Liver (tissue), 9 donors: ENCODE results near the gene XRCC5. TPM values are rescaled to one million over a fixed set of nuclear protein-coding genes. Genes with fewer than 3 reads are reported as not detected.

Experiments used
- DNase-seq: peaks from one replicate; pipeline ENCODE4 v3.0.0-alpha.2; 2017; ENCODE audit warnings: low spot score
- H3K27ac ChIP-seq, 2 donors: one replicate each; pipeline ENCODE4 v1.7.0; 2013; ENCODE audit warnings: inconsistent platforms in 2 of 2, low read length in 2 of 2, control low read depth in 1 of 2, low read depth in 1 of 2, mild to moderate bottlenecking in 1 of 2
- H3K27me3 ChIP-seq, 4 donors: one replicate each; pipeline versions ENCODE4 v1.6.1 to v1.7.0; 2013; ENCODE audit warnings: low read length in 3 of 4, inconsistent platforms in 1 of 4, mild to moderate bottlenecking in 1 of 4, moderate library complexity in 1 of 4; ENCODE audit not compliant: control insufficient read depth in 4 of 4, insufficient read depth in 4 of 4
- H3K36me3 ChIP-seq, 4 donors: one replicate each; pipeline versions ENCODE4 v1.6.1 to v1.7.0; 2013; ENCODE audit warnings: low read length in 3 of 4, mild to moderate bottlenecking in 3 of 4, low read depth in 1 of 4, moderate library complexity in 1 of 4; ENCODE audit not compliant: control insufficient read depth in 4 of 4, insufficient read depth in 3 of 4
- H3K4me1 ChIP-seq, 4 donors: one replicate each; pipeline versions ENCODE4 v1.6.1 to v1.7.0; 2013; ENCODE audit warnings: low read length in 3 of 4, mild to moderate bottlenecking in 3 of 4, moderate library complexity in 1 of 4; ENCODE audit not compliant: control insufficient read depth in 4 of 4, insufficient read depth in 4 of 4
- H3K4me3 ChIP-seq, 3 donors: one replicate each; pipeline versions ENCODE4 v1.6.1 to v1.7.0; 2013; ENCODE audit warnings: low read length in 3 of 3, control low read depth in 1 of 3, low read depth in 1 of 3, mild to moderate bottlenecking in 1 of 3
- H3K9ac ChIP-seq, 2 donors: one replicate each; pipeline ENCODE4 v1.7.0; 2013; ENCODE audit warnings: low read length in 2 of 2, mild to moderate bottlenecking in 2 of 2, moderate library complexity in 2 of 2, control low read depth in 1 of 2, low read depth in 1 of 2
- H3K9me3 ChIP-seq, 4 donors: one replicate each; pipeline versions ENCODE4 v1.6.1 to v1.7.0; 2013; ENCODE audit warnings: low read length in 3 of 4; ENCODE audit not compliant: control insufficient read depth in 4 of 4
- EGR1 ChIP-seq, 2 donors: IDR thresholded peaks; 2 replicates each; pipeline ENCODE4 v1.6.1; 2016 to 2018; ENCODE audit warnings: antibody characterized with exemption in 2 of 2, low read depth in 2 of 2
- FOXA1 ChIP-seq: IDR thresholded peaks from 2 replicates; pipeline ENCODE4 v1.6.1; 2016; ENCODE audit warnings: antibody characterized with exemption
- FOXA2 ChIP-seq: IDR thresholded peaks from 2 replicates; pipeline ENCODE4 v1.6.1; 2016; ENCODE audit warnings: antibody characterized with exemption
- GABPA ChIP-seq, 2 donors: IDR thresholded peaks in 1 of 2; conservative IDR thresholded peaks in 1 of 2; 2 replicates each; pipeline ENCODE4 v1.6.1; 2016; ENCODE audit warnings: antibody characterized with exemption in 2 of 2, mild to moderate bottlenecking in 1 of 2, moderate library complexity in 1 of 2
- HNF4A ChIP-seq, 2 donors: conservative IDR thresholded peaks; 2 replicates each; pipeline ENCODE4 v1.6.1; 2016; ENCODE audit warnings: antibody characterized with exemption in 2 of 2, mild to moderate bottlenecking in 2 of 2
- HNF4G ChIP-seq: IDR thresholded peaks from 2 replicates; pipeline ENCODE4 v1.6.1; 2016; ENCODE audit warnings: antibody characterized with exemption
- JUND ChIP-seq, 2 donors: IDR thresholded peaks; 2 replicates each; pipeline ENCODE4 v1.6.1; 2016; ENCODE audit warnings: antibody characterized with exemption in 2 of 2
- NR2F2 ChIP-seq: IDR thresholded peaks from 2 replicates; pipeline ENCODE4 v1.6.1; 2016; ENCODE audit warnings: antibody characterized with exemption
- RAD21 ChIP-seq, 2 donors: IDR thresholded peaks; 2 replicates each; pipeline ENCODE4 v1.6.1; 2016; ENCODE audit warnings: antibody characterized with exemption in 2 of 2, mild to moderate bottlenecking in 2 of 2
- REST ChIP-seq: IDR thresholded peaks from 2 replicates; pipeline ENCODE4 v1.6.1; 2016; ENCODE audit warnings: antibody characterized with exemption, mild to moderate bottlenecking
- RXRA ChIP-seq, 2 donors: IDR thresholded peaks; 2 replicates each; pipeline ENCODE4 v1.6.1; 2017 to 2018; ENCODE audit warnings: antibody characterized with exemption in 2 of 2, mild to moderate bottlenecking in 1 of 2
- SP1 ChIP-seq: IDR thresholded peaks from 2 replicates; pipeline ENCODE4 v1.6.1; 2018; ENCODE audit warnings: antibody characterized with exemption, mild to moderate bottlenecking
- TAF1 ChIP-seq: conservative IDR thresholded peaks from 2 replicates; pipeline ENCODE4 v1.6.1; 2016; ENCODE audit warnings: antibody characterized with exemption, mild to moderate bottlenecking
- YY1 ChIP-seq: IDR thresholded peaks from 2 replicates; pipeline ENCODE4 v1.6.1; 2016; ENCODE audit warnings: antibody characterized with exemption, mild to moderate bottlenecking
- WGBS: extraction: QIAGEN DNeasy Blood & Tissue Kit; methylation state at CpG from one replicate; pipeline ENCODE4 v1.1.7; 2013; 5-methylcytosine and 5-hydroxymethylcytosine counted together
- polyA plus RNA-seq, 2 donors: library from polyadenylated mRNA; stranded (reverse) in 1 of 2; unstranded in 1 of 2; fragments of 200-250 nt in 1 of 2; fragments of >200 nt in 1 of 2; fragmentation: Nextera tagmentation in 1 of 2; extraction: Ambion mirVana in 1 of 2; gene quantifications; one replicate each; pipeline versions ENCODE4 v1.2.1 to v1.2.3, GENCODE V29; 2013 to 2015
- total RNA-seq, 2 donors: library from RNA; depleted of rRNA; stranded (reverse); fragments of >200 nt; gene quantifications; one replicate each; pipeline ENCODE4 v1.2.3, GENCODE V29; 2014
- TF ChIP-seq, protein P1 (sequence below): IDR thresholded peaks from 2 replicates; pipeline ENCODE4 v1.6.1; 2016; ENCODE audit warnings: antibody characterized with exemption
- TF ChIP-seq, protein P2 (sequence below): IDR thresholded peaks from 2 replicates; pipeline ENCODE4 v1.6.1; 2016; ENCODE audit warnings: antibody characterized with exemption
- TF ChIP-seq, protein P3 (sequence below): fragments of 150-350 bp; IDR thresholded peaks from 2 replicates; pipeline ENCODE4 v1.5.1; 2017; ENCODE audit warnings: improper control_type of control experiment, low read depth, low read length; ENCODE audit not compliant: missing input control
- TF ChIP-seq, protein P4 (sequence below): IDR thresholded peaks from 2 replicates; pipeline ENCODE4 v1.6.1; 2016; ENCODE audit warnings: antibody characterized with exemption
- donor health status: healthy.
- donor health status: healthy.
- donor health status: healthy.
- donor health status: healthy.
- donor health status: healthy.

The XRCC5 gene
- total and polyA plus RNA-seq, 4 donors, result 63.7 to 140 (median 84.5) TPM

GRCh38 chr2:216220976-216221375, 111.8 kb downstream of the XRCC5 start:
- DNase-seq, result no peak
- Histone ChIP-seq H3K9ac (no peak overlapping the region), H3K36me3 (no peaks in the 10 kb centered on the region), H3K27me3 (no peaks in the 10 kb centered on the region), H3K27ac (no peak overlapping the region), H3K4me3 (no peak overlapping the region), H3K4me1 (no peaks in the 10 kb centered on the region), H3K9me3 (no peaks in the 10 kb centered on the region)
- WGBS, result 90% methylated on average over 4 of the region's 4 CpGs
- no peak for TF ChIP-seq REST
- TF ChIP-seq, protein P1, sequence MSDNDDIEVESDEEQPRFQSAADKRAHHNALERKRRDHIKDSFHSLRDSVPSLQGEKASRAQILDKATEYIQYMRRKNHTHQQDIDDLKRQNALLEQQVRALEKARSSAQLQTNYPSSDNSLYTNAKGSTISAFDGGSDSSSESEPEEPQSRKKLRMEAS, result no peak
- TF ChIP-seq NR2F2, result no peak
- TF ChIP-seq HNF4A (conservative IDR thresholded peaks at IDR 0.05), result no peak
- no peak for TF ChIP-seq EGR1 (IDR thresholded peaks at IDR 0.05; ENCODE audit: low read depth in 2 of 2)
- no peak for TF ChIP-seq TAF1
- no peak for TF ChIP-seq RXRA (IDR thresholded peaks at IDR 0.05)
- no peak for TF ChIP-seq JUND (IDR thresholded peaks at IDR 0.05)
- TF ChIP-seq YY1, result no peak
- no peak for TF ChIP-seq HNF4G
- no peak for TF ChIP-seq GABPA (IDR thresholded peaks at IDR 0.05 in 1 of 2, conservative IDR thresholded peaks at IDR 0.05 in 1 of 2)
- TF ChIP-seq, protein P2, sequence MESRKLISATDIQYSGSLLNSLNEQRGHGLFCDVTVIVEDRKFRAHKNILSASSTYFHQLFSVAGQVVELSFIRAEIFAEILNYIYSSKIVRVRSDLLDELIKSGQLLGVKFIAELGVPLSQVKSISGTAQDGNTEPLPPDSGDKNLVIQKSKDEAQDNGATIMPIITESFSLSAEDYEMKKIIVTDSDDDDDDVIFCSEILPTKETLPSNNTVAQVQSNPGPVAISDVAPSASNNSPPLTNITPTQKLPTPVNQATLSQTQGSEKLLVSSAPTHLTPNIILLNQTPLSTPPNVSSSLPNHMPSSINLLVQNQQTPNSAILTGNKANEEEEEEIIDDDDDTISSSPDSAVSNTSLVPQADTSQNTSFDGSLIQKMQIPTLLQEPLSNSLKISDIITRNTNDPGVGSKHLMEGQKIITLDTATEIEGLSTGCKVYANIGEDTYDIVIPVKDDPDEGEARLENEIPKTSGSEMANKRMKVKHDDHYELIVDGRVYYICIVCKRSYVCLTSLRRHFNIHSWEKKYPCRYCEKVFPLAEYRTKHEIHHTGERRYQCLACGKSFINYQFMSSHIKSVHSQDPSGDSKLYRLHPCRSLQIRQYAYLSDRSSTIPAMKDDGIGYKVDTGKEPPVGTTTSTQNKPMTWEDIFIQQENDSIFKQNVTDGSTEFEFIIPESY, result no peak
- TF ChIP-seq, protein P3, sequence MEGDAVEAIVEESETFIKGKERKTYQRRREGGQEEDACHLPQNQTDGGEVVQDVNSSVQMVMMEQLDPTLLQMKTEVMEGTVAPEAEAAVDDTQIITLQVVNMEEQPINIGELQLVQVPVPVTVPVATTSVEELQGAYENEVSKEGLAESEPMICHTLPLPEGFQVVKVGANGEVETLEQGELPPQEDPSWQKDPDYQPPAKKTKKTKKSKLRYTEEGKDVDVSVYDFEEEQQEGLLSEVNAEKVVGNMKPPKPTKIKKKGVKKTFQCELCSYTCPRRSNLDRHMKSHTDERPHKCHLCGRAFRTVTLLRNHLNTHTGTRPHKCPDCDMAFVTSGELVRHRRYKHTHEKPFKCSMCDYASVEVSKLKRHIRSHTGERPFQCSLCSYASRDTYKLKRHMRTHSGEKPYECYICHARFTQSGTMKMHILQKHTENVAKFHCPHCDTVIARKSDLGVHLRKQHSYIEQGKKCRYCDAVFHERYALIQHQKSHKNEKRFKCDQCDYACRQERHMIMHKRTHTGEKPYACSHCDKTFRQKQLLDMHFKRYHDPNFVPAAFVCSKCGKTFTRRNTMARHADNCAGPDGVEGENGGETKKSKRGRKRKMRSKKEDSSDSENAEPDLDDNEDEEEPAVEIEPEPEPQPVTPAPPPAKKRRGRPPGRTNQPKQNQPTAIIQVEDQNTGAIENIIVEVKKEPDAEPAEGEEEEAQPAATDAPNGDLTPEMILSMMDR, result no peak
- TF ChIP-seq FOXA2, result no peak
- no peak for TF ChIP-seq RAD21 (IDR thresholded peaks at IDR 0.05)
- TF ChIP-seq FOXA1, result no peak
- TF ChIP-seq SP1, result no peak
- TF ChIP-seq, protein P4, sequence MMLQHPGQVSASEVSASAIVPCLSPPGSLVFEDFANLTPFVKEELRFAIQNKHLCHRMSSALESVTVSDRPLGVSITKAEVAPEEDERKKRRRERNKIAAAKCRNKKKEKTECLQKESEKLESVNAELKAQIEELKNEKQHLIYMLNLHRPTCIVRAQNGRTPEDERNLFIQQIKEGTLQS, result no peak
